ENCODE measurements around the gene CETN3.
"Not testable (repeated sequence)": the region's sequence is repeated elsewhere in the genome, so short reads cannot be mapped to it uniquely, and the experiment has no call there.

The CETN3 gene

GRCh38 chr5:90381213-90381929 lies 28.2 kb downstream of the CETN3 start:
- no peak for DNase-seq

GRCh38 chr5:90379652-90380051 lies 29.9 kb downstream of the CETN3 start:
- no peak for DNase-seq

GRCh38 chr5:90378752-90379151 lies 30.8 kb downstream of the CETN3 start:
- no peak for DNase-seq

GRCh38 chr5:90371269-90371668 lies 38.3 kb downstream of the CETN3 start:
- DNase-seq, result not testable (repeated sequence)

GRCh38 chr5:90368454-90369246 lies 40.9 kb downstream of the CETN3 start:
- DNase-seq, result no peak

GRCh38 chr5:90367879-90368278 lies 41.7 kb downstream of the CETN3 start:
- no peak for DNase-seq

GRCh38 chr5:90366948-90367347 lies 42.6 kb downstream of the CETN3 start:
- no peak for DNase-seq

GRCh38 chr5:90365328-90365727 lies 44.2 kb downstream of the CETN3 start:
- no peak for DNase-seq

- no peak for DNase-seq
Observed at GRCh38 chr5:90359073-90359920, 50.3 kb downstream of the CETN3 start.

GRCh38 chr5:90356622-90357021 lies 52.9 kb downstream of the CETN3 start:
- DNase-seq, result no peak

- no peak for DNase-seq
Observed at GRCh38 chr5:90356176-90356575, 53.4 kb downstream of the CETN3 start.

GRCh38 chr5:90355635-90356034 lies 53.9 kb downstream of the CETN3 start:
- DNase-seq, result no peak

GRCh38 chr5:90353254-90353653 lies 56.3 kb downstream of the CETN3 start:
- DNase-seq, result no peak

- DNase-seq, result no peak
Observed at GRCh38 chr5:90351101-90351500, 58.5 kb downstream of the CETN3 start.

GRCh38 chr5:90347462-90347861 lies 62.1 kb downstream of the CETN3 start:
- no peak for DNase-seq

- no peak for DNase-seq
Observed at GRCh38 chr5:90345684-90346083, 63.9 kb downstream of the CETN3 start.

- no peak for DNase-seq
Observed at GRCh38 chr5:90344689-90345088, 64.9 kb downstream of the CETN3 start.

- not testable (repeated sequence) for DNase-seq
Observed at GRCh38 chr5:90343731-90344130, 65.8 kb downstream of the CETN3 start.

GRCh38 chr5:90342576-90342975 lies 67.0 kb downstream of the CETN3 start:
- no peak for DNase-seq

Data from activated naive CD4-positive, alpha-beta T cell treated with anti-CD3 and anti-CD28 coated beads, Interleukin-2, amount 50 U/mL, for 16 hours (primary cell).